Measurements from ENCODE around the gene FBXO27.

GRCh38 chr19:39047073-39047472 is 14.7 kb upstream of the FBXO27 start:
- TF ChIP-seq POLR2A (IDR thresholded peaks at IDR 0.05; ENCODE audit: low read length) (no peak), GATA1 (IDR thresholded peaks at IDR 0.05; ENCODE audit: low read depth, low read length) (no peak)

Measured in erythroblast (primary cell).